SK-N-SH treated with all-trans-retinoic acid at 6 μM for 48 hours (cell line): ENCODE results near the gene POLR1B.

ENCODE experiments used
- CREB5 ChIP-seq: fragments of 250-450 bp; sonication (Bioruptor Pico); IDR thresholded peaks from 2 replicates; pipeline ENCODE4 v1.5.1; 2020; ENCODE audit warnings: low read depth, mild to moderate bottlenecking, moderate library complexity
- CSRNP3 ChIP-seq: fragments of 250-450 bp; sonication (Bioruptor Pico); IDR thresholded peaks from 2 replicates; pipeline ENCODE4 v1.5.1; 2021; ENCODE audit warnings: mild to moderate bottlenecking, moderate library complexity
- RARB ChIP-seq: fragments of 250-450 bp; sonication (Bioruptor Pico); IDR thresholded peaks from 2 replicates; pipeline ENCODE4 v1.8.0; 2021; ENCODE audit warnings: mild to moderate bottlenecking, moderate library complexity
- ZFP3 ChIP-seq: fragments of 250-450 bp; sonication (Bioruptor Pico); IDR thresholded peaks from 2 replicates; pipeline ENCODE4 v1.5.0; 2020; ENCODE audit warnings: mild to moderate bottlenecking, moderate library complexity

DNA sequence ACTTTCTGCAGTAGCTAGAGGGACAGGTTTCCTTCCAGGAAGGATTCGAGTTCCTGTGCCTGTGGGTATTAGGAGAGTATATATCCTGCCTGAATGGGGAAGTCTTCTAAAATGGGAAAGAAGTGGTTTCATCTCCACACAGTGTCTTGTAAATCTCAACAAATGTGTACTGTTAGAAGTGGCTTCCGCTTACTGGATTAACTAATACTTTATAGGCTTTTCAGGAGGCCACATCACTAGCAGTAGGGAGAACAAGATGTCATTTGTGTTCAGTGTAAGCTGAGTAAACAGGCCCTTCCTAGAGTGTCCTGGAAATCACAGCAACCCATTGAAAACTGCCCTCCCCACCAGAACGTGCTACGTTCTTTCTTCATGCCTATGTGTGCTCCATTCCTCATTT is 12.5 kb upstream of the POLR1B start:
- TF ChIP-seq RARB (CRISPR knock-in tag) = no peak
- no peak for TF ChIP-seq ZFP3
- no peak for TF ChIP-seq CREB5 (CRISPR knock-in tag)
- TF ChIP-seq CSRNP3 = no peak
